ENCODE data around the gene C16orf87.

C16orf87 gene

DNA sequence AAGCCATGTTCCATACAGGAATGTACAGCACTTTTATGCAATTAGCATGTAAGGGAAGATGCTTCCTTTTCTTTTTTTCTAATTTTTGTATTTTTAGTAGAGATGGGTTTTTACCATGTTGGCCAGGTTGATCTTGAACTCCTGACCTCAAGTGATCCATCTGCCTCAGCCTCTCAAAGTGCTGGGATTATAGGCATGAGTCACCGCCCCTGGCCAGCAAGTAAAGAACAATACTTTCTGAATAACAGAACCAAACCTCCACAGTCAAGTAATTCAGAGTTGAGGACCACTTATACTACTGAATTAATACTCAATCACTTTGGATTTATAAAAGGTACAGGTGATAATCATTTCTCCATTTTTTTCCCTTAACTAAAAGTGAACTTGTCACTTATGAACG is 13.0 kb downstream of the C16orf87 start:
- ChIA-PET POLR2A (no interaction called here), CTCF (interaction anchor here (1.2 kb wide), 1 partner anchor 10 kb away, joined by 3 read pairs; no protein-coding TSS in a partner anchor)
- TF ChIP-seq, protein P1, sequence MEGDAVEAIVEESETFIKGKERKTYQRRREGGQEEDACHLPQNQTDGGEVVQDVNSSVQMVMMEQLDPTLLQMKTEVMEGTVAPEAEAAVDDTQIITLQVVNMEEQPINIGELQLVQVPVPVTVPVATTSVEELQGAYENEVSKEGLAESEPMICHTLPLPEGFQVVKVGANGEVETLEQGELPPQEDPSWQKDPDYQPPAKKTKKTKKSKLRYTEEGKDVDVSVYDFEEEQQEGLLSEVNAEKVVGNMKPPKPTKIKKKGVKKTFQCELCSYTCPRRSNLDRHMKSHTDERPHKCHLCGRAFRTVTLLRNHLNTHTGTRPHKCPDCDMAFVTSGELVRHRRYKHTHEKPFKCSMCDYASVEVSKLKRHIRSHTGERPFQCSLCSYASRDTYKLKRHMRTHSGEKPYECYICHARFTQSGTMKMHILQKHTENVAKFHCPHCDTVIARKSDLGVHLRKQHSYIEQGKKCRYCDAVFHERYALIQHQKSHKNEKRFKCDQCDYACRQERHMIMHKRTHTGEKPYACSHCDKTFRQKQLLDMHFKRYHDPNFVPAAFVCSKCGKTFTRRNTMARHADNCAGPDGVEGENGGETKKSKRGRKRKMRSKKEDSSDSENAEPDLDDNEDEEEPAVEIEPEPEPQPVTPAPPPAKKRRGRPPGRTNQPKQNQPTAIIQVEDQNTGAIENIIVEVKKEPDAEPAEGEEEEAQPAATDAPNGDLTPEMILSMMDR (IDR thresholded peaks at IDR 0.05; ENCODE audit: control extremely low read depth, extremely low read depth, low read depth, missing control alignments): no peak
- DNase-seq (ENCODE audit: extremely low spot score): no peak

DNA sequence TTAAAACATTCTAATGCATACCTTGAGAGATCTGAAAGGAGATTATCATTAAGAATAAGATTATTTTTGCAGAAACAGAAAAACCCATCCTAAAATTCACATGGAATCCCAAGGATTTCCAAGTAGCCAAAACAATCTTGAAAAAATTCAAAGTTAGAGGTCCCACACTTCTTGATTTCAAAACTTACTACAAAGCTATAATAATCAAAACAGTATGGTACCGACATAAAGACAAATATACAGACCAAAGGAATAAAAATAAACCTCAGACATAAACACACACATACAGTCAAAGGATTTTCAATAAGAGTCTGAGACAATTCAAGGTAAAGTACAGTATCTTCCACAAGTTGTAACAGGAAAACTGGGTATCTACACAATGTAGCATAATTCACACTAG is 16.2 kb downstream of the C16orf87 start:
- ChIA-PET CTCF (interaction anchor here (1.0 to 2.2 kb wide), 4 partner anchors 12 to 43 kb away, joined by 3 to 9 read pairs (median 6); no protein-coding TSS in a partner anchor), POLR2A (interaction anchor here (0.9 kb wide), 1 partner anchor 25 kb away, joined by 4 read pairs; no protein-coding TSS in a partner anchor)
- TF ChIP-seq, protein P1 (IDR thresholded peaks at IDR 0.05; ENCODE audit: control extremely low read depth, extremely low read depth, low read depth, missing control alignments): no peak
- no peak for DNase-seq (ENCODE audit: extremely low spot score)

DNA sequence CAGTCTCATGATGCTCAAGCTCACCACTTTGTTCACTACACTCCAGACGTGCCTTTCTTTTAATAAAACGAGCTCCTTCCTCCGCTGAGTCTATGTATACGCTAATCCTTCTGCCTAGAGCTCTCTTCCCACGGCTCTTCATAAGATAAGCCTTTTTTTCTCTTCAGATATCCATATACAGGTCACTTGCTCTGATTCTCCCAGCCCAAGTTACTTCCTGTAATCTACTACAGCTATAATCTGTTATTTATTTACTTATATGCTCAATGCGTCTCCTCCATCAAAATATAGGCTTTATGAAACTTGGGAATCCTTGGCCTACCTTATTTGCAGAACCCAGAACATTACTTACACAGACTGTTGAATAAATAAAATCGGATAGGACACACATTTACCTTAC is 17.4 kb downstream of the C16orf87 start:
- DNase-seq (ENCODE audit: extremely low spot score): no peak
- CTCF ChIA-PET: interaction anchor here (0.6 to 2.2 kb wide), 9 partner anchors 8 to 121 kb away, joined by 3 to 9 read pairs (median 3); no protein-coding TSS in a partner anchor
- TF ChIP-seq, protein P1 (IDR thresholded peaks at IDR 0.05; ENCODE audit: control extremely low read depth, extremely low read depth, low read depth, missing control alignments): no peak
- POLR2A ChIA-PET: interaction anchor here (0.6 to 1.1 kb wide), 3 partner anchors 9 to 124 kb away, joined by 3 to 7 read pairs (median 3); partner anchors contain the start of gene ORC6

DNA sequence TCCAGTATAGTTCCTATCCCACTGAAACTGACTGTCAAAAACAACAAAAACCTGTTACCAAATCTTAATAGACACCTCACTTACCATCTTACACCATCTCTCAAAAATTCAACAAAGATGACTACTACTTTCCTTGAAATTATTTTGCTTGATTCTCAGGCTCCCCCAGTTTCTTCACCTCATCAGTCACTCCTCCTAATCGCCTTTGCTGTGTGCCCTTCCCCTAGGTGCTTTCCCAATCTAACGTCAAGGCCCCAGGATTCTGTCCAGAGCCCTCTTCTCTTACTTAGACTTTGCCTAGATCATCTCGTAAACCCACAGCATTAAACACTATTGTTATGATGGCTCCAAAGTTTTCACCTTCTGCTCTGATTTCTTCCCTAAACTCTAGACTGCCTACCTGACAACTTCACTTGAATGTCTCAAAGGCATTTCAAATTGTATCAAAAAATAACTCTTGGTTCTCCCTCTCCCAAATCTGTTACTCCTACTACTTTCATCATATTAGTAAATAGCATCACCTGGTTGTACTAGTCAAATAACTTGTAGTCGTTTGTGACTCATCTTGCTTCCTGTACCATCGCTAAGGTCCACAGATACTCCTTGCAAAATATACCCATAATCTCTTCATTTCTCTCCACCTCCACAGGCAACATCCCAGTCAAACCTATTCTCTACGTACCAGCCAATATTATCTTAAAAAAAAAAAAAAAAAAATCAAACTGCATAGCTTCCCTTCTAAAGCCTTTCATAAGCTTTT is 18.0 kb downstream of the C16orf87 start:
- ChIA-PET POLR2A (interaction anchor here (0.7 to 1.1 kb wide), 2 partner anchors 9 to 123 kb away, joined by 3 to 7 read pairs; partner anchors contain the start of gene ORC6), CTCF (interaction anchor here (0.6 to 2.2 kb wide), 6 partner anchors 9 to 121 kb away, joined by 3 to 9 read pairs (median 3); no protein-coding TSS in a partner anchor)
- TF ChIP-seq, protein P1 (IDR thresholded peaks at IDR 0.05; ENCODE audit: control extremely low read depth, extremely low read depth, low read depth, missing control alignments): no peak
- DNase-seq (ENCODE audit: extremely low spot score): no peak

DNA sequence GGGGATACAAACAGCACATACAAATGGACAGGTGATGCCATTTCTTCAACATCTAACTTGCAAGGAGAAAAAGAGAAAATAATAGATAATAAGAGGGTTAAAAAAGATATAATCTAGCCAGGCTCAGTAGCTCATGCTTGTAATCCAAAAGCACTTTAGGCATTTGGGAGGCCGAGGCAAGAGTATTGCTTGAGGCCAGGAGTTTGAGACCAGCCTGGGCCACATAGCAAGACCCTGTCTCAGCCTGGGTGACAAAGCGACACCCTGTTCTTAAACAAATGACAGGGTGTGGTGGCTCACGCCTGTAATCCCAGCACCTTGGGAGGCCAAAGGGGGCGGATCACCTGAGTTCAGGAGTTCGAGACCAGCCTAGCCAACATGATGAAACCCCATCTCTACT is 19.3 kb downstream of the C16orf87 start:
- no peak for DNase-seq (ENCODE audit: extremely low spot score)
- ChIA-PET POLR2A (interaction anchor here (1.1 kb wide), 1 partner anchor 22 kb away, joined by 3 read pairs; no protein-coding TSS in a partner anchor), CTCF (interaction anchor here (1.0 to 1.3 kb wide), 3 partner anchors 8 to 15 kb away, joined by 3 to 4 read pairs (median 3); no protein-coding TSS in a partner anchor)
- TF ChIP-seq, protein P1 (IDR thresholded peaks at IDR 0.05; ENCODE audit: control extremely low read depth, extremely low read depth, low read depth, missing control alignments): no peak

DNA sequence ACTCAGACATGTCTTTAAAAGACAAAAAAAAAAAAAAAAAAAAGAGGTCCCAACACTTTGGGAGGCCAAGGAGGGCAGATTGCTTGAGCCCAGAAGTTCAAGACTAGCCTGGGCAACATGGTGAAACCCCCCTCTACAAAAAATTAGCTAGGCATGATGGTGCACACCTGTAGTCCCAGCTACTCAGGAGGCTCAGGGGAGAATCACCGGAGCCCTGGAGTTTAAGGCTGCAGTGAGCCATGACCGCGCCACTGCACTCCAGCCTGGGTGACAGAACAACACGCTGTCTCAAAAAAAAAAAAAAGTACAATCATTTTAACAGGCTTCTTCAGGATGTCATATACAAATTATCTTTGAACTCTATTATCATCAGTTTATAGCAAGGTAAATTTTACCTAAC is 22.0 kb downstream of the C16orf87 start:
- CTCF ChIA-PET: interaction anchor here (1.1 to 3.5 kb wide), 5 partner anchors 11 to 24 kb away, joined by 3 to 16 read pairs (median 3); no protein-coding TSS in a partner anchor
- TF ChIP-seq, protein P1 (IDR thresholded peaks at IDR 0.05; ENCODE audit: control extremely low read depth, extremely low read depth, low read depth, missing control alignments): no peak
- DNase-seq (ENCODE audit: extremely low spot score): no peak
- POLR2A ChIA-PET: no interaction called here
